ENCODE data around the gene SLU7.
A peak's percentile ranks its signal among the peaks of the same experiment; 100 is the strongest.
"Not testable (repeated sequence)": the region's sequence is repeated elsewhere in the genome, so short reads cannot be mapped to it uniquely, and the experiment has no call there.

SLU7 gene

GRCh38 chr5:160438316-160439204 is 19.7 kb upstream of the SLU7 start:
- TF ChIP-seq POLR2AphosphoS5 (IDR thresholded peaks at IDR 0.05; ENCODE audit: low read depth) = no peak
- peak; percentile 81 for TF ChIP-seq CTCF (IDR thresholded peaks at IDR 0.05; ENCODE audit: insufficient read depth, low read length)
- TF ChIP-seq GABPA (IDR thresholded peaks at IDR 0.05; ENCODE audit: low read depth) = no peak
- TF ChIP-seq SPI1 (IDR thresholded peaks at IDR 0.05; ENCODE audit: borderline replicate concordance, low read depth) = peak; percentile 22; the same call in 1 of the 2 replicates
- TF ChIP-seq REST (IDR thresholded peaks at IDR 0.05; ENCODE audit: insufficient replicate concordance, low read depth) = no peak
- no peaks in the 10 kb centered on the region for H3K27me3 ChIP-seq (ENCODE audit: insufficient read depth, poor library complexity, severe bottlenecking)
- H3K4me3 ChIP-seq (replicated peaks; ENCODE audit: insufficient read depth, low read length) = peak overlapping the region; percentile 45
- peak in 1 of 2 experiments; percentile 60 for DNase-seq (ENCODE audit: low read depth in 1 of 2, low spot score in 1 of 2)
- H3K27ac ChIP-seq (replicated peaks) = no peak overlapping the region; the same call in 1 of the 2 replicates

- no peak for DNase-seq (ENCODE audit: low read depth in 1 of 2, low spot score in 1 of 2)
- no peak overlapping the region for H3K4me3 ChIP-seq (replicated peaks; ENCODE audit: insufficient read depth, low read length)
- H3K27ac ChIP-seq (replicated peaks) = no peak overlapping the region
- TF ChIP-seq POLR2AphosphoS5 (IDR thresholded peaks at IDR 0.05; ENCODE audit: low read depth) (no peak), GABPA (IDR thresholded peaks at IDR 0.05; ENCODE audit: low read depth) (no peak), REST (IDR thresholded peaks at IDR 0.05; ENCODE audit: insufficient replicate concordance, low read depth) (no peak), CTCF (IDR thresholded peaks at IDR 0.05; ENCODE audit: insufficient read depth, low read length) (no peak), SPI1 (IDR thresholded peaks at IDR 0.05; ENCODE audit: borderline replicate concordance, low read depth) (no peak)
- H3K27me3 ChIP-seq (ENCODE audit: insufficient read depth, poor library complexity, severe bottlenecking) = no peaks in the 10 kb centered on the region
These were observed 18.4 kb upstream of the SLU7 start for GRCh38 chr5:160437271-160437670.

- H3K27me3 ChIP-seq (ENCODE audit: insufficient read depth, poor library complexity, severe bottlenecking); H3K27ac ChIP-seq (replicated peaks); DNase-seq (ENCODE audit: low read depth in 1 of 2, low spot score in 1 of 2); H3K4me3 ChIP-seq (replicated peaks; ENCODE audit: insufficient read depth, low read length): not testable (repeated sequence)
These were observed 17.8 kb upstream of the SLU7 start for GRCh38 chr5:160436661-160437060.

- DNase-seq (ENCODE audit: low read depth in 1 of 2, low spot score in 1 of 2) = no peak
- Histone ChIP-seq H3K27ac (replicated peaks) (no peak overlapping the region), H3K4me3 (replicated peaks; ENCODE audit: insufficient read depth, low read length) (no peak overlapping the region), H3K27me3 (ENCODE audit: insufficient read depth, poor library complexity, severe bottlenecking) (no peaks in the 10 kb centered on the region)
- TF ChIP-seq SPI1 (IDR thresholded peaks at IDR 0.05; ENCODE audit: borderline replicate concordance, low read depth) = no peak
- no peak for TF ChIP-seq GABPA (IDR thresholded peaks at IDR 0.05; ENCODE audit: low read depth)
- no peak for TF ChIP-seq POLR2AphosphoS5 (IDR thresholded peaks at IDR 0.05; ENCODE audit: low read depth)
- TF ChIP-seq CTCF (IDR thresholded peaks at IDR 0.05; ENCODE audit: insufficient read depth, low read length) = no peak
- no peak for TF ChIP-seq REST (IDR thresholded peaks at IDR 0.05; ENCODE audit: insufficient replicate concordance, low read depth)
These were observed 17.1 kb upstream of the SLU7 start for GRCh38 chr5:160436017-160436416.
